Heart left ventricle (tissue), 16 donors: ENCODE data around the gene SACS. TPM values are rescaled to one million over a fixed set of nuclear protein-coding genes. Genes with fewer than 3 reads are reported as not detected.
A peak's percentile ranks its signal among the peaks of the same experiment; 100 is the strongest.

Experiments
- ATAC-seq, 4 donors: fragments of 200-7000 bp; cut with Tn5 transposase; one replicate each; pipeline ENCODE4 v1.9.1; 2020 to 2022; ENCODE audit warnings: moderate library complexity in 4 of 4, mild to moderate bottlenecking in 3 of 4, moderate number of reproducible peaks in 1 of 4
- DNase-seq, 5 donors: peaks; one replicate each; pipeline ENCODE4 v3.0.0-alpha.2; 2020
- H3K27ac ChIP-seq, 12 donors: fragments of 200-600 bp; sonication (generic) in 4 of 12; one replicate each; pipeline versions ENCODE4 v1.5.0 to v1.8.0; 2016 to 2022; ENCODE audit warnings: mild to moderate bottlenecking in 2 of 12
- H3K27me3 ChIP-seq, 9 donors: fragments of 200-600 bp; sonication (generic) in 2 of 9; one replicate each; pipeline versions ENCODE4 v1.5.1 to v1.8.0; 2016 to 2022; ENCODE audit warnings: mild to moderate bottlenecking in 3 of 9
- H3K36me3 ChIP-seq, 9 donors: fragments of 200-600 bp; sonication (generic) in 2 of 9; one replicate each; pipeline versions ENCODE4 v1.5.0 to v1.8.0; 2018 to 2022; ENCODE audit warnings: mild to moderate bottlenecking in 2 of 9
- H3K4me1 ChIP-seq, 12 donors: fragments of 200-600 bp; sonication (generic) in 4 of 12; one replicate each; pipeline versions ENCODE4 v1.5.0 to v1.8.0; 2016 to 2022; ENCODE audit warnings: mild to moderate bottlenecking in 3 of 12
- H3K4me3 ChIP-seq, 12 donors: fragments of 200-600 bp; sonication (generic) in 4 of 12; one replicate each; pipeline versions ENCODE4 v1.5.0 to v1.8.0; 2017 to 2022; ENCODE audit warnings: mild to moderate bottlenecking in 9 of 12, moderate library complexity in 4 of 12
- H3K9me3 ChIP-seq, 12 donors: fragments of 200-600 bp; sonication (generic) in 4 of 12; one replicate each; pipeline versions ENCODE4 v1.5.0 to v1.8.0; 2016 to 2022; ENCODE audit warnings: mild to moderate bottlenecking in 1 of 12
- CTCF ChIP-seq, 12 donors: fragments of 200-600 bp; sonication (generic) in 4 of 12; IDR thresholded peaks; one replicate each; pipeline versions ENCODE4 v1.5.0 to v1.8.0; 2018 to 2022; ENCODE audit warnings: antibody characterized with exemption in 12 of 12, mild to moderate bottlenecking in 5 of 12
- POLR2A ChIP-seq, 2 donors: fragments of 450-650 bp; IDR thresholded peaks; one replicate each; pipeline ENCODE4 v1.6.1; 2017; ENCODE audit warnings: antibody characterized with exemption in 2 of 2, mild to moderate bottlenecking in 2 of 2, moderate library complexity in 2 of 2
- WGBS, 4 donors: extraction: QIAGEN DNeasy Blood & Tissue Kit in 2 of 4; methylation state at CpG; one replicate each; pipeline versions ENCODE4 v1.1.5 to v1.1.7; 2013 to 2018; 5-methylcytosine and 5-hydroxymethylcytosine counted together
- intact Hi-C, 10 donors: fragments of 100-400 bp; cut with DNase I; formaldehyde crosslinking; loops; one replicate each; pipeline versions ENCODE4 v1.11.1 to v1.14.2; 2022
- polyA plus RNA-seq, 2 donors: library from polyadenylated mRNA; stranded (reverse); fragments of 200-250 nt; gene quantifications; one replicate each; pipeline ENCODE4 v1.2.3, GENCODE V29; 2013
- total RNA-seq, 9 donors: library from RNA; depleted of rRNA in 2 of 9; stranded (reverse); fragments of >200 nt in 2 of 9; fragmentation: NEBNext Ultra II Directional in 3 of 9; extraction: Animal tissue kit (Norgen Biotek cat#: 25700) in 3 of 9; gene quantifications; one replicate each; pipeline versions ENCODE4 v1.1.0 to v1.2.4, GENCODE V29; 2016 to 2023
- donor health status: ischemic (EF 13 %, LVEDD 7.1; RV severe dilation, severe dysfunction).
- donor health status: healthy with polysubstance abuse.
- donor health status: DM: no; HTN: yes; CAD: no.
- donor health status: DM: no; HTN: no; CAD: no.
- donor health status: ischemic (EF 25% LVEDD 6.9; RV normal size, moderate dysfunction).
- donor health status: ischemic (EF 25% LVEDD 5.7; RV mildly dilated, moderate dysfunction).
- donor health status: healthy.
- donor health status: DM: yes; HTN: yes; CAD: no.
- donor health status: ischemic (EF 35%, LVEDD 5.7; RV mildly dilated, moderate dysfunction).
- donor health status: nonischemic (EF 11% LVEDD 7.7; RV severe dilation, severe dysfunction).
- donor health status: DM: yes; HTN: yes; CAD: no.
- donor health status: PGD.
- donor health status: ischemic (EF 29% LVEDD 5.4; RV normal size, mild dysfunction).
- donor health status: nonischemic (EF 23%, LVEDD 6.1; RV moderate dilation, normal function).

SACS gene
- total and polyA plus RNA-seq, 11 donors: 2.8 to 29.3 (median 19.7) TPM

- WGBS, 4 donors: 76 to 96% (median 91%) methylated on average over 3 of the region's 3 CpGs
- Histone ChIP-seq H3K36me3 (no peaks in the 10 kb centered on the region), H3K9me3 (no peaks in the 10 kb centered on the region), H3K4me3 (no peak overlapping the region), H3K27ac (no peak overlapping the region), H3K27me3 (no peaks in the 10 kb centered on the region), H3K4me1 (peaks cover 0 to 25% (median 11%) of the 10 kb centered on the region in 12 donors)
- ATAC-seq: no peak
- TF ChIP-seq CTCF (IDR thresholded peaks at IDR 0.05) (no peak), POLR2A (IDR thresholded peaks at IDR 0.05) (no peak)
- intact Hi-C loops: loop anchor here (1.0 to 10.0 kb wide), 14 partner anchors 39 to 419 kb away; partner anchors contain the start of genes MIPEP (in 1 of the 10) and TNFRSF19 (in 1 of the 10)
- DNase-seq: no peak
Measured at GRCh38 chr13:23467932-23468278, 34.4 kb upstream of the SACS start.

- DNase-seq (peak in 3 of 5 donors; percentile 12 to 23 (median 21)), ATAC-seq (peak in 3 of 4 donors; percentile 13 to 17 (median 14))
- intact Hi-C loops: loop anchor here (1.0 to 10.0 kb wide), 14 partner anchors 40 to 420 kb away; partner anchors contain the start of genes MIPEP (in 1 of the 10) and TNFRSF19 (in 1 of the 10)
- Histone ChIP-seq H3K36me3 (no peaks in the 10 kb centered on the region), H3K4me1 (peaks cover 0 to 28% (median 12%) of the 10 kb centered on the region in 12 donors), H3K27ac (peak overlapping the region in 11 of 12 donors; percentile 70 to 91 (median 86)), H3K9me3 (no peaks in the 10 kb centered on the region), H3K27me3 (no peaks in the 10 kb centered on the region), H3K4me3 (peak overlapping the region in 9 of 12 donors; percentile 51 to 70 (median 58))
- no peak for TF ChIP-seq POLR2A (IDR thresholded peaks at IDR 0.05)
- no peak for TF ChIP-seq CTCF (IDR thresholded peaks at IDR 0.05)
- 60 to 66% (median 61%) methylated on average over 14 of the region's 14 CpGs for WGBS, 4 donors
Measured at GRCh38 chr13:23467048-23467931, 33.8 kb upstream of the SACS start.

GRCh38 chr13:23466144-23467002 lies 32.9 kb upstream of the SACS start:
- H3K36me3 ChIP-seq: no peaks in the 10 kb centered on the region
- no peaks in the 10 kb centered on the region for H3K27me3 ChIP-seq
- peaks cover 0 to 33% (median 14%) of the 10 kb centered on the region in 12 donors for H3K4me1 ChIP-seq
- ATAC-seq: peak; percentile 79 to 95 (median 93)
- H3K9me3 ChIP-seq: no peaks in the 10 kb centered on the region
- WGBS, 4 donors: 1 to 4% (median 2%) methylated on average over 36 to 64 of the region's 64 CpGs
- H3K27ac ChIP-seq: peak overlapping the region; percentile 61 to 91 (median 86)
- TF ChIP-seq CTCF (IDR thresholded peaks at IDR 0.05) (peak in 11 of 12 donors; percentile 37 to 79 (median 57)), POLR2A (IDR thresholded peaks at IDR 0.05) (no peak)
- peak; percentile 75 to 80 (median 77) for DNase-seq
- intact Hi-C loops: loop anchor here (1.0 to 10.0 kb wide), 15 partner anchors 40 to 421 kb away; partner anchors contain the start of genes MIPEP (in 1 of the 10) and TNFRSF19 (in 1 of the 10)
- H3K4me3 ChIP-seq: peak overlapping the region; percentile 37 to 70 (median 57)
